LNCAP (cell line): ENCODE measurements around the gene MGST3.

Experiments used
- CTCF ChIP-seq: fragments of 450-650 bp; IDR thresholded peaks from 2 replicates; pipeline ENCODE4 v1.5.1; 2017; ENCODE audit warnings: mild to moderate bottlenecking

MGST3 gene

GRCh38 chr1:165600793-165601192 lies 30.2 kb upstream of the MGST3 start:
- TF ChIP-seq CTCF: no peak

GRCh38 chr1:165603810-165604209 lies 27.2 kb upstream of the MGST3 start:
- TF ChIP-seq CTCF: no peak

- TF ChIP-seq CTCF: no peak
Observed at GRCh38 chr1:165605246-165605645, 25.8 kb upstream of the MGST3 start.

- no peak for TF ChIP-seq CTCF
Observed at GRCh38 chr1:165610866-165611265, 20.2 kb upstream of the MGST3 start.

GRCh38 chr1:165612062-165612461 lies 19.0 kb upstream of the MGST3 start:
- no peak for TF ChIP-seq CTCF

- no peak for TF ChIP-seq CTCF
Observed at GRCh38 chr1:165616054-165616612, 14.9 kb upstream of the MGST3 start.

GRCh38 chr1:165616987-165617546 lies 14.0 kb upstream of the MGST3 start:
- TF ChIP-seq CTCF: no peak

- no peak for TF ChIP-seq CTCF
Observed at GRCh38 chr1:165619647-165620151, 11.3 kb upstream of the MGST3 start.
